Astrocyte of the spinal cord (primary cell): ENCODE measurements around the gene PEAK3.

Source experiments
- DNase-seq: peaks from one replicate; pipeline ENCODE4 v3.0.0; 2011; ENCODE audit warnings: low read depth, low spot score
- H3K4me3 ChIP-seq: 2 replicates; pipeline ENCODE4 v1.5.1; 2011; ENCODE audit warnings: low read depth, mild to moderate bottlenecking, low read length, moderate library complexity
- CTCF ChIP-seq: IDR thresholded peaks from 2 replicates; pipeline ENCODE4 v1.5.1; 2012; ENCODE audit warnings: low read depth, mild to moderate bottlenecking, low read length, inconsistent platforms
- in situ Hi-C: cut with HindIII; loops from 2 replicates; pipeline ENCODE4 v1.10.0; 2017; ENCODE audit warnings: low sequenced_read_pairs

Gene PEAK3, protein sequence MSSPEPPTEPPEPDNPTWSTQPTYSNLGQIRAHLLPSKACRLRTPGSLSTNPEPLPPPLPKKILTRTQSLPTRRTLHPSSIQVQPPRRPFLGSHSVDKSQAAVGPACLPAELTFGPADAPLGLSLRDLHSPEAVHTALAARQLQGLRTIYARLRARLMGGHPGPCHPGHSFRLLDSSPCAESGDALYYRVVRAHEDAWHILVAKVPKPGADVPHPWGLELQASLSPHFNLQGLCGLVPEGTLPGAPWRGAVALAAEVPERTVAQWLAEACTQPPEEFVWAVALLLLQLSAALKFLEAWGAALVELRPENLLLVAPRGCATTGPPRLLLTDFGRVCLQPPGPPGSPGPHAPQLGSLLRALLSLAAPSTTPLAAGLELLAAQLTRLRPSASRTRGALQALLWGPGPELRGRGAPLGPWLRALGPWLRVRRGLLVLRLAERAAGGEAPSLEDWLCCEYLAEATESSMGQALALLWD

DNA sequence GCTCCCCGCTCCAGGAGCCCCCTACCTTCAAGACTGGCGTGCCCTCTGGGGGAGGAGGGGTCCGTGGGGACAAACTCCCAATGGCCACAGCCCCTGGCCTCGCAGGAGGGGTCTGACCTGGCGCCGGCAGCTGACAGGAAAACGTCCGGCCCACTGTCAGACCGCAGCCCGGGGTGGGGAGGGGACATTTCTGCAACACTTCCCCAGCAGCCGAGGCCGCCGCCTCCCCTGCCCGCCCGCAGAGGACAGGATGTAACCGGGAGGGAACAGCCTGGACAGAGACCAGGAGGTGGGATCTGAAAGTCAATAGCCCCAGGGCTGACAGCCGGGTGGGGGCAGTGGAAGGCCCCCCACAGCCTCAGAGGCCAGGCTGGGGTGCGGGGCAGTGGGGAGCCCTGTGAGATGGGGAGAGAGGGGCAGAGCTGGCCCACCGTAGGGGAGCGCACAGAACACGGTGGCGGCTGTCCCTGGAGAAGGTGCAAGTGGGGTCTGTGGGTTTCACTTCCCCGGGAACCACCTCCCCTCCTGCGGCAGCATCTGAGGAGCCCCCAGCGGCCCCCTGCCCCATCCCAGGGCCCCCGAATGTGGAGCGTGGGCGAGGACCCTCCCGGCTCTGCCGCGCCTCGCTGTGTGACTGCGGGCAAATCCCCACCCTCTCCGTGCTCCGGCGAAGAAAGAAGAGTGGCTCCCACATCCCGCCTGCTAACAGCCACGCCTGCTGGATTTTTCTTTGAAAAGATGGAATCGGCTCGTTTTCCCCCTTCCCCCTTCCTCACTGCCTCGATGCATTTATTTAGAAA lies at the start of gene PEAK3:
TSS of gene PEAK3 (minus strand) at position 114 of the 800 bp plus-strand sequence. CDS start 1,244 bp downstream, outside the sequence.
- in situ Hi-C loops = no loop called here
- peak; percentile 50 for DNase-seq
- TF ChIP-seq CTCF = no peak
- peak within 1 kb of the TSS; percentile 28 for H3K4me3 ChIP-seq

GRCh38 chr19:2330632-2331284 lies 48.8 kb upstream of the PEAK3 start:
- H3K4me3 ChIP-seq = no peak overlapping the region
- no peak for TF ChIP-seq CTCF
- in situ Hi-C loops = no loop called here
- no peak for DNase-seq

GRCh38 chr19:2330255-2330631 lies 48.3 kb upstream of the PEAK3 start:
- DNase-seq = no peak
- TF ChIP-seq CTCF = no peak
- no peak overlapping the region for H3K4me3 ChIP-seq
- in situ Hi-C loops = no loop called here

DNA sequence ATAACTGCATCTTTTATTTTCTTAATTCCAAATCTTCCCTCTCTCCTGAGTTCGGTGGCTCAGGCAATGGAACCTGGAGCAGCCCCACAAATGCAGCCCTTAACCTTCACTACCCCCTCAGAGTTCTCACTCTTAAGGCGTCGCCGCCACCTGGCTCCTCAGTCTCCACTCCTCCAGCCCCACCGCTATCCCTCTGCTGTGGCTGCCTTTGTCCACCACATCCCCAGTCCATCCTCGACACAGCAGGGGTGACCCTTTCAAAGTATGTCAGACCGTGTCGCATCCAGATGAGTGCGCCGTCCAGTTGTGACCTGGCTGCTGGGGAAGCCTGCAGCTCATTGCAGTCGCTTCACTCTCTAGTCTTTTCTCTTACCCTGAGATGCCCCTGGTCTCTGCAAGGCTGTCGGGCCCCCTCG lies 47.5 kb upstream of the PEAK3 start:
- H3K4me3 ChIP-seq = peak overlapping the region; percentile 97
- DNase-seq = no peak
- in situ Hi-C loops = no loop called here
- no peak for TF ChIP-seq CTCF

- H3K4me3 ChIP-seq = peak overlapping the region; percentile 97
- DNase-seq = no peak
- in situ Hi-C loops = no loop called here
- TF ChIP-seq CTCF = no peak
These were observed 47.1 kb upstream of the PEAK3 start for GRCh38 chr19:2329149-2329478.

GRCh38 chr19:2328401-2329148 lies 46.6 kb upstream of the PEAK3 start, which contains the start of the genes LSM7 and SPPL2B:
Gene LSM7 (minus strand): TSS chr19:2328586. CDS start chr19:2328566, 20 bp downstream.
Gene SPPL2B (plus strand): TSS chr19:2328684. CDS start chr19:2328710, 26 bp downstream.
- H3K4me3 ChIP-seq = peak within 1 kb of the TSS; percentile 97
- TF ChIP-seq CTCF = no peak
- peak; percentile 88 for DNase-seq
- in situ Hi-C loops = no loop called here
